ENCODE measurements around the gene FILIP1L.

Gene FILIP1L

DNA sequence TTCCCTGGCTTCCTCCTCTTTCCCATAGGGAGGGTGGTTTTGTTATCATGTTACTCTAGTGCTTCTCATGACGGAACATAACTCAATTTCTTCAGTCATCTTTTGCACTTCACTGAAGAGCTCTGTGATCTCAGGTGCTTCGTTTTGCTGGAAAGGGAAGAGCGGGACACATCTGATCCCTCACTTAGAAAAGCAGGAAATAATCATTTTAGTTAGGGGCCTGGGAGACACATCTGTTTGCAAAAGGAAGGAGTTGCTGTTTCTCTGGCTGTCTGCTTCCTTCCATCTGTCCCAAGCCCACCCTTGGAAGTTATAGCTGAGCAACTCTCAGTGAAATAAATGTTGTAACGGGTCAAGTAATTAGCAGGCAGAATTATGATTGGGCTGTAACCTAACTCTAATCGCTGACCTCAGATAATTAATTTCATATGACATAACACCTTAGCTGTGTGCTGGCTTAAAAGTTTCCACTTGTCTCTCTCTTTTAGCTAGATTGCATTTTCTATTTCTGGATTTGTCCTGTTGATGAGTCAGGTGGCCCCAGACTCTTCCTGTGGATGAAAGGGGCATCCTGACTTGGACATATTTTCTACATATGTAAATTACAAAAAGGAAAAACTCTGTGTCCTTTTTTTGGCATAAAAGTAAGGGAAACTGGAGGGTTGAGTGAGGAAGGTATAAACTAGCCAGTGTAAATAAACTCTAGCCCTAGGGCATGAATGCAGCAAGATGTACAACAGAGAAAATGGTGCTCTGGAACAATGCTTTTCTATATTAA, 11.0 kb upstream of the FILIP1L start:
- no peak for DNase-seq (ENCODE audit: low read depth)

DNA sequence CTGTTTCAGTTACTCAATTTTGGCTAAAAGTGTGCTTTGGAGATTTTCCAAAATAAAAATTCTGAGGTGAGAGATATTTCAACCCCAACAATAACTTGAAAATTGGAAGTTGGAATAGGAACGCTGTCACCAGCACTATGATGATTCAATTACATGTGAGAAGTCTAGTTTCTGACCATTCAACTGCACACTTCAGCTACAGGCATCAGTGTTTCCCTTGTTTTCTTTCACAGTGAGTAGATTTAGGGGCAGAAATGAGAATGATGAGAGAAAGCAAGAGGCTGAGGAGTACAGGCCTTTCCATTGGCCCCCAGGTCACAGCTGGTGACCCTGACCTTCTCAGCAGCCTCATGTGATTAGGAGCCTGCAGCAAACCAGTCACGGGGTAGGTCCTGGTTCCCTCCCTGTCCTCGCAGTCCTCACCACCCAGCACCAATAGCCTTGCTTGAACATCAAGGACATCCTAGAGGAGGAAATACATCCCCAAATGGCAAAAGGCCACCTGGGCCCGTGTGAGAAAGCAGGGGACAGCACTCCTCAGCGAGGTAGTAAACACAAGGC, 10.0 kb upstream of the FILIP1L start:
- no peak for DNase-seq (ENCODE audit: low read depth)

DNA sequence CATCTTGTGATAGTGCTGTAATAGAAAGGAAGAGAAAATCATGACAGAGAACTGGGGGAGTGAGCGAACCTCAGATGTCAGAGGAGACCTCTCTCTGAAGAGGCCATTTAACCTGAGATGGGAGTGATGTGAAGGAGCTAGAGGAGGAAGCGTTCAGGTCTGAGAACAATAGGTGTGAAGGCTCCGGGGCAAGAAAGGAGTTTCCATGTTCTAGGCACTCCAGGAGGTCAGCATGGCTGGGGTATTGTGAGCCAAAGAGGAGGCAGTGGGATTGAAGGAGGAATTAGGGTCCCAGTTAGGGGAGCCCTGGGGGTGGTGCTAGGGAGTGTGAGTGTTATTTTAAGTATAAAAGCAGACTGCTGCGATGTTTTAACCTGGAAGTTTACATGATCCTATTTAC, 8.8 kb upstream of the FILIP1L start:
- no peak for DNase-seq (ENCODE audit: low read depth)

DNA sequence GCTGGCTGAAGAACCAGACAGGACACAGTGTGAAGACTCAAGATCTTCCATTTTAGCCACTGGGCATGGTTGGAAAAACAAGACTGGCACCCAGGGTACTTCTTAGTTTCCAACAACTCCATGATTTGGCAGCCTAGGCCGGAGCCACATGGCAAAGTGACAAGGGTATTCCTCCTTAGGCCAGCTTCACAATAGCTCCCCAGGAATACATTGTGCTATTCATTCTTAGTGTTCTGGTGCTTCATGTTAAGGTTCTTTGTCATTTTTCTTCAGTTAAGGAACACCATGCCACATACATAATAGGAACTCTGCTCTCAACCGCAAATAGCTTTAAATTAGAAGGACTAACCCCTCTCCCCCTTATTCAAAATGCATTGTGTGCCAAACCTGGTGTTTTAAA, 8.0 kb upstream of the FILIP1L start:
- DNase-seq (ENCODE audit: low read depth) = no peak

DNA sequence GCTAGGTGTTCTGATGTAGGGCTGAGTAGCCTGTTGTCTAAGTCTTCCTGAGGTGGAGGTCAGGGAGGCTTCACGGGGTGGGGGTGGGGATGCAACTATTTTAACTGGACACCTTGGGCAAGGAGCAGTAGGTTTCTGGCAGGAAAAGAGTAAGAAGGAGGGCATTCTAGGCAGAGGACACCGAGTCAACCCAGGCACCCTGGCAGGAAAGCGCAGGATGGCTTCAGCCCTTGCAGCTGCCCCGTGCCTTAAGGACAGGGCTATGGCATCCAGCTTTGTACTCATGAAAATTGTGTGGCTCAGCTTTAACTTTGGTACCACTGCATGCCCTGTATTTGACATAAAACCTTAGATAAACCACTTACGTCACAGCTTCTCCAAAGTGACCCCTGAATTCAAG, 6.4 kb upstream of the FILIP1L start:
- no peak for DNase-seq (ENCODE audit: low read depth)

DNA sequence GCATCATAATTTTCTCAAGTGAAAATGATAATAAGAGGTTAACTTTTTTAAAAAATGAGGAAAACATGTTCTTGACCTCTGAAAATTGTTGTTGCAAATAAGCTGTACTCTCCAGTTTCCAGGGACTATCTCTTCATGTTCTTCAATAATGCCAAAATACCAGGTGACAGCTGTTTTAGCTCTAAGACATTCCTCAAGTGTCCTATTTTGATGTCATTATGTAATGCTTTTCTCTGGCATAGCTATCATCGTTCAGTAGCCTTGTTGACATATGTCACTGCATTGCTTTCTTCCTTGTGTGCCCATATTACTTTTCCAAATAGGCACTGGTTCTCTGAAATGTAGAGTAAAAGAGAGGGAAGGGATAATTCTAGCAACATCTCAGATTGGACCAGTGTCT, 5.7 kb upstream of the FILIP1L start:
- DNase-seq (ENCODE audit: low read depth) = no peak

DNA sequence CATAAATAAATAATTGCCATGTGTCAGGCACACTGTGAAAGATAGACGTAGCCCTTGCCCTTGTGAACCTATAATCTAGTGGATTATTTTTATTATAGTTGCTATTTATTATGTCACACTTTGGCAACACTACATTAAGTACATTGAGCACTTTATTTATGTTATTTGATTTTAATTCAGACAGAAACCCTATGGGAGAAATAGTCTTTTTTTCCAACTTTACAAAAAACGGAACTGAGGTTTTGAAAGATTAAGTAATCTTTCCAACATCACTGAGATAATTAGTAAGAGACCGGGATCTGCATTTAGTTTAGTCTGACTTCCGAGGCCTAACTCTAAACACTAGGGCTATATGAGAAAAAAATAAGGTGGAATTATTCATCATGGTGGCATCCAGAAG, 2.8 kb upstream of the FILIP1L start:
- no peak for DNase-seq (ENCODE audit: low read depth)

DNA sequence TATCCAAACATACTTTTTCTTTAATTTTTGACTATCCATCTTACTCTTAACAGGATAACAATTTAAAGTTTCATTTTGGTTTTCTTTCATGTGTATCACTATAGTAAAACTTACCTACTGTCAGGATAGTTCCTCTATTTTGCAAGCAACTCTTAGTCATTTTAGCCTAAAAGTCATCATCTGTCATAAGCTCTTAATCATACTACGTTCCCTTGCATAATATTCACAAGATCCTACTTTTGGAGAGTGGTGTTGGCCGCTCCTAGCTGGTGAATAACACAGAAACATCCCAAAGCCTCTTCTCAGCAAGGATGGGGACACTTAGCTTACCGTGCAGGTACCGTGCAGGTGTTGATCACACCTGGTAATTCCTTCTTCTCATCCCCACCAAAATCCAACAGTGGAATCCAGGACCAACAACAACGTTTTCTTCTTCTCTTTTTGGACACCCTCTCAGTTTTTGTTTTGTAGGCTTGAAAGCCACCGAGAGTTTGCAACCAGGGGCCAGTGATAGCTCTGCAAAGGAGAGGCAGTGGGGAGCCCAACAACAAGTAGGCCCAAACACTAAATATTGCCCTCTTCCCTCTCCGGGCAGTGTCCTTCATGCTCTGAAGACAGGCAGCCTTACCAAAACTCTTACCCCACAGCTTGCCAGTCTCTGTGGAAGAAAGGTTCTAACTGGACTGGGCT, 433 bp downstream of the FILIP1L start:
- DNase-seq (ENCODE audit: low read depth) = no peak

DNA sequence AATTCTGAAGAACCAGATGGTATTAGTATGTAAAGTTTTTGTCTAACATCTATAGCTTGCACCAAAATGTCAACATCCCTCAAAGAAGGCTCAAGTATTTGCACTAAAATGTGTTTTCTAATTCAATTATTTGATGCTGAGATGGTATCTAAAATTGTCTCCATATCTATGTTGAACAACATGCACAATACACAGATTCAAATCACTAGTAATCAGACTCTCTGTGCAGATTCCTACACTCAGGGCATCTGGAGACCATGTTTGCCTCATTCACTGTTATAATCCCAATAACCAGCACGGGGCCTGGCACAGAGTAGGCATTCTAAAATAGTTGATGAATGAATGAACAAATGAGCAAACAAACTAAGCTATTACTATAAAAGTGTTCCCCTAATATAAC, 2.6 kb downstream of the FILIP1L start:
- no peak for DNase-seq (ENCODE audit: low read depth)

DNA sequence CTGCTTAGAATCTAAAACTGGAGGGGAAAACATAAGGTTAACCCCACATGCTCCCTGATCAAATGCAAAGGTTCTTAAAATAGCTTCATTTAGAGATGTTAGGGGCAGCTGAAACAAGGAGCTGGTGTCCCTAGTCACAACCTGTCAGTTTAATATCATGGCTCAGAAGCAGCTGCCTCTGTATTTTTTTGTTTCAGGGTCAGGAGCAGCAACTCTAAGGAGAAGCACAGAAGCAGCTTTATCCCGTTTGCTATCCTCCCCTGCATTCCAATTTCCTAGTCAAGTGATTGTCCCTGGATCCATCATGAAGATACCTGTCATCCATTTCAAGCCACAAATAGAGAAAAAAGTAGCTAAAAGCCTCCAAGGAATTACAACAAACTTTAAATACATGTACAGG, 4.1 kb downstream of the FILIP1L start:
- DNase-seq (ENCODE audit: low read depth) = no peak

DNA sequence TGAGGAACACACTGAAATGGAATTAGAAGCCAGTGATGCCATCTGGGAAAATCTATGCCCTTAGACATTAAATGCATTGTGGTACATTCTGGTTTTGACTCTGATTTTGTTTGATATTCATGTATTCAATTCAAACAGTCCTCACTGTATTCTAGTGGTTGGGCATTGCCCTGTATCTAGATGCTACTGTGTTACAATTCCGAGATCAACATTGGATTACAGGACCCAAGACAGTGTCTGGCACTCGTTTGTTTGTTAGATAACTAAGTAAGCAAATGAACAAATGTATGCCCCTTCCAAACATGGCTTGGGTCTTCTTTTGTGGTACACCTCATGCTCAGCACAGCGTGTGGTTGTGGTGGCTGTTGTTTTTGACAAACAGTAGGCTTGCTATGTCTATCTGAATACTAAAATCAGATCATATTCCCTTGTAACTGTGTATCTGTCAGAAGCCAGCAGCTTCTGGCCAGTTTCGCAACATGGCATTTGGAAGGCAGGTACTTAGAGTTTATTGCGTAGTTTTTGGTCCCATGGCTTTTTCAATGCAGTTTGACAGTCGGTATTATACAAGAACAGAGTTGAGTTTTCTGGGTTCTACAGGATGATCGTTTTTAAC, 5.7 kb downstream of the FILIP1L start:
- no peak for DNase-seq (ENCODE audit: low read depth)

DNA sequence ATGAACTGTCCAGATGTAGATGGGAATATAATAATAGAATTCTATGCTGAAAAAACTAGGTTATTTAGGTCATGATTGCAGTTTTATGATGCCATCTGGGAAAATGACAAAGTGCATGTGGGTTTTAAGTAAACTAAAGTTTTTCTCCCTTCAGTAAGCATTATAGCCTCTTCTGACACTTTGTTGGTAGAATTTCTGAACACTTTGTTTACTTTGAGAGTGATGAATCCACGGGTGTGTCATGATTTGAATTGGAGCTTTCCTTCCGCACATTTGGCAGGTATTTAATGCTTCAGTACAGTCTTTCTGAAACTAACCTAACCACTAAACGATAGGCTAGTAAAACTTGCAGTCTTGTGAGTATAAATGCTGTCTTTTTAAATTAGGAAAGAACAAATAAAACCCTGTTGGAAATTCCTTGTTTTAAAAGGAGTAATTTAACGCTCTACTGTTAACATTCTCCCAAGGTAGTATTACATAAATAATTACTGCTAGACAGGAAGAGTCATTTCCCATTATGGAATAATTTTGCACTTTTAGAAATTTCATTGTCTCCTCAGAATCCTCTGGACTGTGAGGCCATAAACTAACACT, 7.0 kb downstream of the FILIP1L start:
- no peak for DNase-seq (ENCODE audit: low read depth)

DNA sequence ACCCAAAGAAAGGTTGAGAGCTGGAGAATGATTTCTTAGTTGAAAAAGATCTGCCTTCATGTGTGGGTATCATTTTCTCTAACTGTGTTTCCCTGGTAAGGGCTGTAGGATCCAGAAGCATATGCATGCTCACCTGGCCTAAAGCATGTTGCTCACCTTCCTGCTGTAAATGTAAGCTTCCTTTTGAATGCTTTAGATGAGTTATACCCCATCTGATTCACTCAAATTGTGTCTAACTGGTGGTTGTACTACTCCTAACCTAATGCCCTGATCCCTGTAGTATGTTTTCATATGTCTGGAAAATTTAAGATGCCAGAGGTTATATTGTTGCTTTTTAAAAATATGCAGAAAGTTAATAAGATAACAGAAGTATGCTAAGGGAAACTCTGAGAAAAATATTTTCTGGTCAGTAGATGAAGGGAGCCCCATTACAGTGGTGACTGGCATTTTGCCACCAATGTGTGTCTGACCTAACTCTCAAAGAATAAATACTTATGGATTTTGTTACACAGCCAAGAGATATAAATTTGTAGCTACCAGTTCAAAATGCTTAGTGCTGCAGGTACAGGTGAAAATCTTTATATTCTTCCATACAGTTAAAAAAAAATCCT, 7.7 kb downstream of the FILIP1L start:
- DNase-seq (ENCODE audit: low read depth) = no peak

DNA sequence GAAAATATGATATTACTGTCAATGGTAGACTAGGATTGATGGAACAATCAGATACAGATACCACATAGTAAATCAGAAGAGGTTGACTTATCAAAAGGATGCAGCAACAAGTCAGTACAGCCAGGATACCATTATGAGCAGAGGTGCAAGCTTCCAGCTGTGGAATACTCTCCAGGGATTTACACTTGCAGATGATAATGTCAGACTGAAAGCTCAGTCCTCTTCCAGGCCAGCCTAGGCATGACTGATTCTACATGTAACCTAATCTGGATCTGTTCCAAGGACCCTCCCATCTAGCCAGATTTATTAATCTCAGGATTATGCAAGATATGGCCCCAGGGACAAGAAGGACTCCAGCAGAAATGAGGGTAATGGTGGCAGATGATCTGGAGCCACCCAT, 8.2 kb downstream of the FILIP1L start:
- no peak for DNase-seq (ENCODE audit: low read depth)

DNA sequence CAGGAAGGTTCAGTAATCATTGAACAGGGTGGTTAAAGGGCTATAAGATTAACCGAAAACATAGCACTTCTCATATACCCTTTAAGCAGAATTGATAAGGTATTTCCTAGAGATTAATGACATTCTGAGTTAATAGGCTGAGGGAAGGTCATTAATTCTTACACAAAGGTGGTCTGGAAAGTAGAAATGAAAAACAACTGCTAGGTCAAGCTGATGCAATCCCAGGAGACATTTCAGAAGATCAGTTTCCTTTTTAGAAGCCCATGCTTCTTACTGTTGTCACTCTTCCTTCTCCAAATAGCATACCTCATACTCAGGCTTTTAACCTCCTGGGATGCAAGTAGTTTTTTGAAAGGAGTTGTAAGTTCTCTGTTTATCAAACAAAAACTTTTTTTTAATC, 8.8 kb downstream of the FILIP1L start:
- no peak for DNase-seq (ENCODE audit: low read depth)

DNA sequence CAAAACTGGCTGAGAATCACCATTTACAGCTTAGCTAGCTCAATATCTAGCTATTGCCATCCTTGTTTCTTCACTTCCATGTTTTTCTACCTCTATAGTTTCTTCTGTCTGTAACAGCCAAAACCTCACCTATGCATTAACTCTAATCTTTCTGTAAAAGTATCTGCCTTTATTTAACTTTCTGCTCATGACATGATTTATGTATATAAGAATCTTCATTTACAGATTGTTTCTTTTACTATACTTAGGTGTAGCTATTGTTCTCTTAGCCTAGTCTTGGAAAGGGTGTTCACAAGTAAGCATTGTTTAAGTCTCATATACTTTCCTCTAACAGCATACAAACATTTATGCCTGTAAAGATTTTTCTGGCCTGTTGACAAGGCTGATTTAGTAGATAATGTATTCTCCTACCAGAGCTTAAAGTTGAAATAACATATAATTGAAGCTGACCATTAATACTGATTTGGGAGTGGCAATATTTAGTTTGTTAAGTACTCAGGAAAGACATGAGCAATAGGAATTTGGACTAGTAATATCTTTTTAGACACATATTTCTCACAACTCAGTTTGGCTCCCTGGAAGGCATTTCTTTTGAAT, 9.4 kb downstream of the FILIP1L start:
- no peak for DNase-seq (ENCODE audit: low read depth)

DNA sequence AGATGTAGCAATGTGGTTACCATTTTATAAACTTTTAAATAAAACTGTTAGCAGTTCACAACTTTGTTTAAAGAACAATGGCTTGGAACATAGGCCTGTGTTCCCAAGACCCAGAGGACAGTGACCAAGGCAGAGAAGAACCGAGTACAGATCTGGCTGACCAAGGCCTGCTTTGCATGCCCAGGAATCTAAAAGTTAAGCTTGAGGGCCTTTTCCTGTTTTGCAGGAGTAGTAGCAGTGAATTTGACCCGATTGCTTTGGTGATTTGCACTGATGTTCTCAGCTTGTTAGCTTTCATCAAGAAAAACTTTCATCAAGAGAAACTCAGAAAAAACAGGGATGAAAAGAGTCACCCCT, 9.9 kb downstream of the FILIP1L start:
- no peak for DNase-seq (ENCODE audit: low read depth)

DNA sequence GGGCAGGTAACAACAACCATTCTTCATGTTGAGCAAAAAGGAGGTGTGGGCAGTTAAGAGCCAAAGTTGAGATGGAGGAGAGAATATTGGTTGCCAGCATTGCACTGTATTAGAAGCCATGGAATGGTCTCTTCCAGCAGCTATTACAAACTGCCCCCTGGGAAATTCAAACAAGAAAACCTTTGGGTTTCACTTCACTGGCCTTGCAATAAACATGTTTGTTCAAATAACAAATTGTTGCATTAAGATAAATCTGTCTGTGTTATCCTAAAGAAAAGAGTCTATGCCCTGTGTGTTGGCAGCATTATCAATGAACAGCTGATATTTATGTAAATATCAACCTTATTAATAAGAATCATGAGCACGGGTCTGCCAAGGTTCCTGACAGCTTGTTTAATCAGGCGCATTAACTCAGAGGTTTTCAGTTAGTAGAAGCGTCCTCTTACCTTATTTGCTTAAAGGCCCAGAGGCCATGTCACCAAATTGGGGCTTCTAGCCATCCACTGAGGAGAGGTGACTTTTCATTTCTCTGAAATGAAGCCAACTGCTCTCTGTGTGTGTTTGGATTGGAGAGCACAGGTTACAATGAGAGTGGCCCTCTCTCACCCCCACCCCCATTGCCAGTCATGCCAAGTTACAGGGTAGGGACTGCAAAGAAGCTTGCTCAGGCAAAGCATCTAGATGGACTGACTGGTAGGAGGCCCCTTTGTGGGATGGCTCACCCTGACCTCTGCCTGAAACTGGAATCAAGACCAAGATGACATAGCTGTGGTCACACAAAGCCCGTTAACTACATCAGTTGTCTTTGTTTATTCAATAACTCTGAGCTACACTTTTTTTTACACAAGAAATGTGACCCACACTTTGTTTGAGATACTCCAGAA, 10.5 kb downstream of the FILIP1L start:
- no peak for DNase-seq (ENCODE audit: low read depth)

DNA sequence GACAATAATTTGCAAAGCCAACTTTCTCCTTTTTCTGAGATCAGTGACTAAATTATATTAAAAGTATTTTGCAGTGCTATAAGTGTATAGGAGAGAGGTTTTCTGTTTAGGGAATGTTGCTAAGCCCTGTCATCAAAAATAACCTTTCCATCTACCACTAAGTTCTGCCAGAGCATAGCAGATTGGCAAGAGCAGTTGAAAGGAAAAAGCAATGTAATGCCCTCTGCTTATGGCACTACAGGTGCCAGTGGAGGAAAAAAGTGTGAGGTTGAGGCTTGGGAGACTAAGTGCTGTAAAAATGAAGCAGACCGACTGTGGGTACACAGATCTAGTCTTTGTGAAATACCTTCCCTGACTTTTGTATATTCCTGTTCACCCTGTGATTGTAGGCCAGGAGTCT, 11.5 kb downstream of the FILIP1L start:
- no peak for DNase-seq (ENCODE audit: low read depth)

DNA sequence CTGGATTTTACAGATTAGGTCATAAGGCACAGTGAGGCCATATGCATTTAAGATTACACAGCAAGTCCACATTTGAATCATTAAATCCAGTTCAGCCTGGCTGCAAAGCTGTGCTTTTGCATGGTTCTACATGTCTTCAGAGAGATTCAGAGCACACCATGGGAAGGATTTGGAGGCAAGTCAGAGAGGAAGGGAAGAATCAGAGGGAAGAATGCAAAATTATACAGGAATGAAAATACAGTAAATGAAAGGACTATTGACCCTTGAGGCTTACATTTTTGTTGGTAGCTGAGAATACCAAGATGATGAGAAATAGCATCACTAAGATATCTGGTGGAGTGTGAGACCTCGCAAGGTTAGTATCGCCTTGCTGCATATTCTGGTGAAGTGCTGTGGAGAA, 13.9 kb downstream of the FILIP1L start:
- no peak for DNase-seq (ENCODE audit: low read depth)

DNA sequence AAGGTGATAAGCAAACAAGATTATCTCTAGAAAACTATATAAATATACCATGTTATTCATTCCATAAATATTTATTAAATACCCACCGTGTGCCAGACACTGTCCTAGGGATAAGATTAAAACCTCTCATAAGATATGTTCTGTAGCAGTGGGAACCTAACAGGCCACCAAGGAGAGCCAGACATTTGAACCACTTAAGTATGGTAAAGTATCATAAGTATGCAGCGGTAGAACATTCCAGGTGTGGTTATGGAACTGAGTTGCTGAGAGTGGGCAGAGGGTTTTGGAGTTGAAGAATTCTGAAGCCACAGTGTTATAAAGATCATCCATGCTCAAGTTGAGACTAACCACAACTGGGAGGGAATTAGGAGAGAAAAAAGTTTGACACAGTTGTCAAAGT, 14.7 kb downstream of the FILIP1L start:
- DNase-seq (ENCODE audit: low read depth) = no peak
